HG03571 (cell line): ENCODE data around the gene UBE2G2.

Source experiments
- ATAC-seq: cut with Tn5 transposase; IDR thresholded peaks from one replicate; pipeline ENCODE4 v1.9.1; 2021; ENCODE audit not compliant: unreplicated experiment

Gene UBE2G2

GRCh38 chr21:44732263-44732662 lies 69.4 kb downstream of the UBE2G2 start:
- ATAC-seq = no peak

- ATAC-seq = no peak
Measured at GRCh38 chr21:44730951-44731579, 70.6 kb downstream of the UBE2G2 start.

- ATAC-seq = no peak
Measured at GRCh38 chr21:44730028-44730395, 71.6 kb downstream of the UBE2G2 start.

- ATAC-seq = no peak
Measured at GRCh38 chr21:44729336-44730027, 72.1 kb downstream of the UBE2G2 start.

GRCh38 chr21:44728716-44729115 lies 72.9 kb downstream of the UBE2G2 start:
- ATAC-seq = no peak

- no peak for ATAC-seq
Measured at GRCh38 chr21:44727757-44728156, 73.9 kb downstream of the UBE2G2 start.

GRCh38 chr21:44727321-44727720 lies 74.3 kb downstream of the UBE2G2 start:
- ATAC-seq = no peak

- no peak for ATAC-seq
Measured at GRCh38 chr21:44726826-44727225, 74.8 kb downstream of the UBE2G2 start.

GRCh38 chr21:44724926-44725325 lies 76.7 kb downstream of the UBE2G2 start:
- ATAC-seq = no peak

GRCh38 chr21:44724196-44724595 lies 77.4 kb downstream of the UBE2G2 start:
- no peak for ATAC-seq

- no peak for ATAC-seq
Measured at GRCh38 chr21:44723177-44724131, 78.2 kb downstream of the UBE2G2 start.

GRCh38 chr21:44722731-44723130 lies 78.9 kb downstream of the UBE2G2 start:
- no peak for ATAC-seq

- no peak for ATAC-seq
Measured at GRCh38 chr21:44720170-44720569, 81.5 kb downstream of the UBE2G2 start.
